ENCODE measurements around the gene EFCAB9. TPM values are rescaled to one million over a fixed set of nuclear protein-coding genes. Genes with fewer than 3 reads are reported as not detected.

EFCAB9 gene
- total and polyA plus RNA-seq, 2 of the 8 experiments (the other 6 are each of a cell fraction or from before 2014, with no cell fraction given), result not detected

- no peak overlapping the region for H4K5ac ChIP-seq (ENCODE audit: insufficient read length, low read depth, low read length)
- FAIRE-seq (no peak), DNase-seq (ENCODE audit: low read depth in 1 of 2, low spot score in 2 of 2) (no peak)
- H3K23ac ChIP-seq (ENCODE audit: insufficient read length), result no peak overlapping the region
- no peaks in the 10 kb centered on the region for H3K23me2 ChIP-seq (ENCODE audit: low read depth, low read length)
- H4K91ac ChIP-seq (replicated peaks; ENCODE audit: insufficient read length, low read length), result no peak overlapping the region
- H4K20me1 ChIP-seq (replicated peaks in 1 of 2; ENCODE audit: control insufficient read depth in 1 of 2, insufficient read depth in 2 of 2, low read length in 2 of 2), result no peaks in the 10 kb centered on the region
- no peak overlapping the region for H3K18ac ChIP-seq (ENCODE audit: extremely low read depth, low read length)
- peaks cover 7% of the 10 kb centered on the region; the same call in 1 of the 2 replicates for H3K79me1 ChIP-seq (ENCODE audit: low read depth, low read length)
- WGBS, 2 experiments (ENCODE audit: extremely low coverage in 1 of 2, insufficient coverage in 1 of 2, insufficient read length in 1 of 2, insufficient replicate concordance in 2 of 2, low coverage in 1 of 2, low lambda C conversion rate in 2 of 2, missing lambda C conversion rate in 1 of 2), result 85% methylated on average over 5 of the region's 5 CpGs; no CpG with 5 or more reads in 1 of the 2 experiments
- H3K4me2 ChIP-seq (ENCODE audit: insufficient read depth in 1 of 2, low read depth in 2 of 2, low read length in 2 of 2), result no peak overlapping the region
- H3K9ac ChIP-seq (replicated peaks in 1 of 4; ENCODE audit: extremely low read depth in 1 of 4, low read depth in 3 of 4, low read length in 3 of 4), result no peak overlapping the region
- H3K14ac ChIP-seq (ENCODE audit: insufficient read length), result no peak overlapping the region
- no peak overlapping the region for H2BK15ac ChIP-seq (ENCODE audit: low read length)
- H3K79me2 ChIP-seq (ENCODE audit: control insufficient read depth in 1 of 2, insufficient read depth in 2 of 2, low read length in 2 of 2), result no peaks in the 10 kb centered on the region
- H3K4me1 ChIP-seq (replicated peaks in 1 of 4; ENCODE audit: control insufficient read depth in 3 of 4, insufficient read depth in 4 of 4, low read length in 3 of 4), result peaks cover 0 to under 1% (median 0%) of the 10 kb centered on the region in 4 experiments; a peak in 2 of 7 replicates
- H2BK120ac ChIP-seq (replicated peaks; ENCODE audit: low read depth, low read length), result no peak overlapping the region
- H2BK20ac ChIP-seq (ENCODE audit: low read length), result no peak overlapping the region
- H2BK12ac ChIP-seq (ENCODE audit: low read depth, low read length), result no peak overlapping the region
- ChIA-PET CTCF (ENCODE audit: partially characterized antibody) (interaction anchor here (0.6 to 5.6 kb wide), 5 partner anchors 11 to 356 kb away, joined by 3 to 42 read pairs (median 5); partner anchors contain the start of gene STK10), POLR2A (ENCODE audit: partially characterized antibody) (interaction anchor here (1.2 kb wide), 1 partner anchor 67 kb away, joined by 3 read pairs; no protein-coding TSS in a partner anchor)
- no peak overlapping the region for H3K4me3 ChIP-seq (ENCODE audit: extremely low read depth in 1 of 4, insufficient read depth in 2 of 4, low read depth in 3 of 4, low read length in 4 of 4)
- no peak overlapping the region for H2AFZ ChIP-seq (ENCODE audit: low read length)
- H3K9me3 ChIP-seq (ENCODE audit: insufficient read depth in 2 of 2, low read depth in 1 of 2, low read length in 1 of 2), result no peaks in the 10 kb centered on the region
- no peak overlapping the region for H3K27ac ChIP-seq (ENCODE audit: low read depth, low read length)
- no peak overlapping the region for H4K8ac ChIP-seq (ENCODE audit: extremely low read depth, insufficient read depth, low read length)
- H3K27me3 ChIP-seq (replicated peaks in 1 of 4; ENCODE audit: control insufficient read depth in 3 of 4, extremely low read depth in 1 of 4, insufficient read depth in 3 of 4, low read length in 3 of 4), result no peaks in the 10 kb centered on the region
- no peaks in the 10 kb centered on the region for H3K36me3 ChIP-seq (ENCODE audit: control insufficient read depth in 2 of 4, insufficient read depth in 4 of 4, low read length in 3 of 4)
- H3K4ac ChIP-seq (replicated peaks; ENCODE audit: insufficient read length, low read depth, low read length), result no peak overlapping the region
- H2AK5ac ChIP-seq (ENCODE audit: low read depth, low read length), result no peak overlapping the region
- no peak overlapping the region for H3K56ac ChIP-seq (replicated peaks; ENCODE audit: insufficient read length, low read depth, low read length)
- no peak overlapping the region for H2BK5ac ChIP-seq (ENCODE audit: low read depth, low read length)
- TF ChIP-seq BRCA1 (IDR thresholded peaks at IDR 0.05; ENCODE audit: low read depth, low read length) (no peak), MAX (IDR thresholded peaks at IDR 0.05) (no peak), EP300 (IDR thresholded peaks at IDR 0.05; ENCODE audit: borderline replicate concordance in 1 of 2, low read depth in 2 of 2, low read length in 2 of 2) (no peak), KDM4A (IDR thresholded peaks at IDR 0.05; ENCODE audit: low read depth, low read length, severe bottlenecking) (no peak), GTF2F1 (IDR thresholded peaks at IDR 0.05; ENCODE audit: borderline replicate concordance, low read depth, low read length) (no peak), CBX5 (IDR thresholded peaks at IDR 0.05; ENCODE audit: low read depth, low read length) (no peak), SAP30 (IDR thresholded peaks at IDR 0.05; ENCODE audit: insufficient read depth, insufficient replicate concordance, low read length) (no peak), RNF2 (IDR thresholded peaks at IDR 0.05; ENCODE audit: borderline replicate concordance, low read depth, low read length, missing control alignments, poor library complexity, severe bottlenecking) (no peak), CTCF (IDR thresholded peaks at IDR 0.05; ENCODE audit: control extremely low read depth in 1 of 3, insufficient read depth in 1 of 3, low read depth in 1 of 3, low read length in 3 of 3) (no peak)
Observed at GRCh38 chr5:172162987-172163343, 31.0 kb upstream of the EFCAB9 start.

All from H1 (cell line).